Subcutaneous adipose tissue (tissue), 4 donors: ENCODE data around the gene ARHGAP6. TPM values are rescaled to one million over a fixed set of nuclear protein-coding genes. Genes with fewer than 3 reads are reported as not detected.

Source experiments
- total RNA-seq, 4 donors: library from RNA; depleted of rRNA; stranded (reverse); fragments of >200 nt; gene quantifications; one replicate each; pipeline ENCODE4 v1.1.0, GENCODE V29; 2016
- TF ChIP-seq, protein P1 (sequence below): fragments of 450-650 bp; IDR thresholded peaks from one replicate; pipeline ENCODE4 v1.5.1; 2016; ENCODE audit warnings: low read depth, mild to moderate bottlenecking, control low read depth, antibody characterized with exemption, moderate library complexity

The ARHGAP6 gene
- total RNA-seq, 4 donors from 2014 or later, result 20.7 to 40.3 (median 30.7) TPM

DNA sequence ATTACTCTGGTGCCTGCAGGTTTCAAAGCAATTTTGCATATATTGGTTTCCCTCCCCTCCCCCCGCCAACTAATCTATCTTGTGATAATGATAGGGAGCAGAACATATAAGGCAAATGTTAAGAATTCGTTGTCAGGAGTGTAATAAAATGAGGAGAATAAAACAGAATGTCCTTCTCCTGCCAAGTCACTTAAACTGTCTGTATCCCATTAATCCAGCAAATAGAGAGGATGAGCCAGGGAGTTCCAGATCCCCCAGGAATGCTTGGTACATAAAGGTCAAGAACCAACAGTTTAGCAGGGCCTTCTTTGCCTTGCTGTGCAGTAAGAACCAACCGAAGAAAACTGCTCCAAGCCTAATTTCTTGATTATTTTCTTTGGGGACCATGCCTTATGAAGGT lies 231.1 kb downstream of the ARHGAP6 start:
- TF ChIP-seq, protein P1, sequence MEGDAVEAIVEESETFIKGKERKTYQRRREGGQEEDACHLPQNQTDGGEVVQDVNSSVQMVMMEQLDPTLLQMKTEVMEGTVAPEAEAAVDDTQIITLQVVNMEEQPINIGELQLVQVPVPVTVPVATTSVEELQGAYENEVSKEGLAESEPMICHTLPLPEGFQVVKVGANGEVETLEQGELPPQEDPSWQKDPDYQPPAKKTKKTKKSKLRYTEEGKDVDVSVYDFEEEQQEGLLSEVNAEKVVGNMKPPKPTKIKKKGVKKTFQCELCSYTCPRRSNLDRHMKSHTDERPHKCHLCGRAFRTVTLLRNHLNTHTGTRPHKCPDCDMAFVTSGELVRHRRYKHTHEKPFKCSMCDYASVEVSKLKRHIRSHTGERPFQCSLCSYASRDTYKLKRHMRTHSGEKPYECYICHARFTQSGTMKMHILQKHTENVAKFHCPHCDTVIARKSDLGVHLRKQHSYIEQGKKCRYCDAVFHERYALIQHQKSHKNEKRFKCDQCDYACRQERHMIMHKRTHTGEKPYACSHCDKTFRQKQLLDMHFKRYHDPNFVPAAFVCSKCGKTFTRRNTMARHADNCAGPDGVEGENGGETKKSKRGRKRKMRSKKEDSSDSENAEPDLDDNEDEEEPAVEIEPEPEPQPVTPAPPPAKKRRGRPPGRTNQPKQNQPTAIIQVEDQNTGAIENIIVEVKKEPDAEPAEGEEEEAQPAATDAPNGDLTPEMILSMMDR, result no peak

DNA sequence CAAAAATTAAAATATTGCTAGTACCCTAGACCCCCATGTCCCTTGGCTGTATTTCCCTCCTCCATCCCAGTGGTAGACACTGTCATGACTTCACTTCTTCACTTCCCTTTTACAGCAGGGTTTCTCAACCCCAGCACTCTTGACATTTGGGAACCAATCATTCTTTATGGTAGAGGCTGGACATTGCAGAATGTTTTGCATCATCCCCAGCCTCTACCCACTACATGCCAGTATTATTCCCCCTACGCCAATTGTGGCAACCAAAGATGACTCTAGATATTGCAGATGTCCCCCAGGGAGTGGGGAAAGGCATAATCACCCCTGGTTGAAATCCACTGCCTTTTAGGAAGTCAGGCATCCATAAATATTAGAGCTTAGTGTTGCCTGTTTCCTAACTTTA lies 233.9 kb downstream of the ARHGAP6 start:
- TF ChIP-seq, protein P1, result no peak

DNA sequence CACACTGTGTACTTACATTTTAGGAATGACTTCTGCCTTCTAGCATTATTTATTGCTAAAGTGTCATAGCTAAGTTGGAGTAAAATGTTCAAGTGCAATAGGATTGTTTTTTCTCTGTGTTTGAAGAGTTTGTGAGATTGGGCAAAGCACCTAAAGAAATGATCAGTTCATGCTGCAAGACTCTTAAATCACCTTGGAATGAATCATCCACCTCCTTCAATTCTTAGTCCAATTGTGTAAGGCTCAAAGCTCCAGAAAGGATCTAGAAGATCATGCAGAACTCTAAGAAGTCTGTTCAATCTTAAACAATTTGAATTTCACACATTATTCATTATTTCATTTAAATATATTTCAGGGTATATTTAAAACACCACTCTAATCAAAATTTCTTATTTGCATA lies 235.4 kb downstream of the ARHGAP6 start:
- TF ChIP-seq, protein P1, result no peak

DNA sequence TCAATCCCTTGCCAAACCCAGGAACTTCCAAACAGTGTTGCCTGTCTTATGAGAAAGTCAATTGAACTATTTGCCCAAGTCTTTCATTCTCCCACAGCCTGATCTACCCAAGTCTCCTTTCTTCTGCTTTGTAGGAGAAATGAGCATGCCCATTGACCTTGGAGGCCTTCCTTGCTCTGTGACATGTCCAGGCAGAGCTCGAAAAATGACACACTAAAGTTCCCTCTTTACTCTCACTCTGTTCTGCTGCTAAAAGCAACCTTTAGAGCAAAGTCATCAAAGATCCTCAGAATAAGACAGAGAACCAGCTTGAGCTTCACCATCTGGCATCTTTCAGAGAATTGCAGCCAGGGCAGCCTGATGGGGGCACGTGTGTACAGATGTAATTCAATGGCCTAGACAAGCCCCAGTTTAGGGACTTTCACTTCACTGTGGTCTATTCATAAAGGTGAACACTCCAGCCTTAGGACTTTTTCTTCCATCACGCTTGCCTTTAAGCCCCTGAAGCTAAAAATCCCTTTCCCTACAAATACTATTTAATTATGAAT lies 236.1 kb downstream of the ARHGAP6 start:
- TF ChIP-seq, protein P1, result no peak

DNA sequence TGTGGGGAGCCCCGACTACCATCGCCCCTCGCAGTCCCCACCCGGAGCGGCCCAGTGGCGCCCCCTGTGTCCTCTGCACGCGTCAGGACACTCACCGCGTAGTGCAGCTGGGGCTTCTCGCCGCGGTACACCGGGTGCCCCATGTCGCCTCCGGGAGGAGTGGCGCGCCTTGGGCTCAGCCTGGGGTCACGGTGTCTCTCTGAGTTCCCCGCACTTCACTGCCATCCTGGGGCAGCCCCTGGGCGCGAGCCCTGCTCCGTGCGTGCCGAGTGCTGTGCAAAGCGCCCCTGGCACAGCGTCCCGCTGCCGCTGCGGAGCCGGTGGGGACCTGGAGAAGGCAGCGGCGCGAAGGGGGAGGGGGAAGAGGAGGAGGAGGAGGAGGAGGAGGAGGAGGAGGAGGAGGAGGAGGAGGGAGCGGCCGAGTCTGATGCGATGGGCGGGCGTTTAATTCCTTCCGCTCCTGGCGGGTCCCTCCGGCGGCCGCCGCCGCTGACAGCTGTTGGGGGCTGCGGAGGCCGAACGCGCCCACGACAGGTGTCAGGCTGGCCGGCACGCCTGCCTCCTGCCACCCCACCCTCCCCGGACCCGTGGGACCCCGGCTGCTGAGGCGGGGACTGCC lies 238.2 kb downstream of the ARHGAP6 start:
- TF ChIP-seq, protein P1, result no peak

DNA sequence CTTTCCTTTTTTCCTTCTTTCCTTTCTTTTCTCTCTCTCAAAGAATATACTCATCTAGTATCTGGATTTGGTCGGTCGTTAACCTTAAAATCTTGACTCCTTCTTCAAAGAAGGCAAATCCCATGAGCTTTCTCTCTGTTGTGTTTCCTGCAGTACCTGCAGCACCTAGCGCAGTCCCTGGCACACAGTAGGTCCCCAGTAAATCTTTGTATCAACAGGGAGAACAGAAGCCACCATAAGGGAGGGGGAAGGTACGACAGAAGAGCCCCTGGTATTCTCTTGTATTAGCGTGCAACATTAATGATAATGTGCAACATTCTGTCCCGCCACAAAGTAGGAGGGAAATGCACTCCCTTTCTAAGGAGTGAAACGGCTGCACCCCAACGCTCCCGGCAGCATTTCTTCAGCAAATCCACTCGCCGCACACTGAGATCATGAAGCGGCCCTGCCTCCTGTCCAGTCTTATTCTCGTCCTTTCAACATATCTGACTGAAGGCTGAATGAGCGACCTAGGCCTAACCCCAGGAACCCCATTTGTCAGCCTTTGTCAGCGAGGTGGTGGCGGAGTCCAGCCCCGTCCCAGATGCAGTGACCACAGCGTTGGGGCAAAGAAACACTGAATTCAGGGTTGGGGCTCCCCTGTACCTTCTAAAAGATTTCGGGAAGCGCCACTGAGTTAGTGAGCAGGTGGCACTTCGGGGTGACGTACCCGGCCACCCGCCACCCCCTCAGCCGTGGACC lies 238.8 kb downstream of the ARHGAP6 start:
- TF ChIP-seq, protein P1, result no peak

DNA sequence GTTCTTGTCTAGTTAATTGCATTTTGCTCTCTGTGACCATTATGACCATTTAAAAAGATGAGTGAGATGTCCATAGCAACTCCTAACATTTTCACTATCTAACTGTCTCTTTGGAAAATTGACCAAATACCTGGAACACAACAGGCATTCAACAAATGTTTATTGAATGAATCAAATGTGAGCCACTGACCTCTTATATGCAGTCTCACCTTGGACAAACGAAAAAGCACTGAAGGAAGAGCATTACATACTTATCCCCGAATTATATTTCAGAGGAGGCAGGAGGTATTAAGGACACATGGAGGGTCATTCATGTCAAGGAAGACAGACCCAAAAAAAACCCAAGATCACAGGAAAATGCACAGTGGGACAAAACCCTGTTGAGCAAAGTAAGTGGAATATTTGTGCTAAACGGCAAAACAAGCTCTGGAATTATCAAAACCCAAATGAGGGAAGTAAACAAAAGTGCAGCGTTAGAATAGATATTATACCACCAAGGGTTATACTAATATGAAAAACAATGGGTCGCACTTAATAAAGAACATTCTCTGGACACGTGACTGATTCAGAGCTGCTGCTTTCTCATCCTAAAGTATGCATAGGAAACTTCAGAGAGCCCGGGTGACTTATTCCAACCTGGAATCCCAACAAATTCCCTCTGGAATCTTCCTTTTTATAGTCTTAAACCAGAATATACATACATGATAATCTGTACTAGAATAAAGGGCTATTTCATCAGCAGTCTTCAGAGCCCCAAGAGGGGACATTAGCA lies 240.6 kb downstream of the ARHGAP6 start:
- TF ChIP-seq, protein P1, result no peak
